ENCODE measurements around the gene METAP2. TPM values are rescaled to one million over a fixed set of nuclear protein-coding genes. Genes with fewer than 3 reads are reported as not detected.

The METAP2 gene
- total and polyA plus RNA-seq, 2 of the 8 experiments (the other 6 are each of a cell fraction or from before 2014, with no cell fraction given), result 41.3 to 114 TPM

DNA sequence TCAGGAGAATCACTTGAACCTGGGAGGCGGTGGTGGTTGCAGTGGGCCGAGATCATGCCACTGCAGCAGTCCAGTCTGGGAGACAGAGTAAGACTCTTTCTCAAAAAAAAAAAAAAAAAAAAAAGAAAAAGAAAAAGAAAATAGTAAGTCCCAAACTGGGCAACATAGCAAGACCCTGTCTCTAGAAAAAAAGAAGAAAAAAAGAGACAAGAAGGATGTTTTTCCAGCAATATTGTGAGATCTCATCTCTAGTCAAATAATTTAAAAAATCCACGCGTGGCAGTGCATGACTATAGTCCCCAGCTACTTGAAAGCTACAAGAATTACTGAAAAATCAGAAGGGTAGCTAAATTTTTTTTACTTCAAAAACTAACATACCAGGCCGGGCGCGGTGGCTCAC lies 69.4 kb downstream of the METAP2 start:
- POLR2A ChIA-PET (ENCODE audit: partially characterized antibody), result interaction anchor here (1.0 to 1.5 kb wide), 3 partner anchors 9 to 32 kb away, joined by 3 to 4 read pairs (median 3); no protein-coding TSS in a partner anchor
- 97% methylated on average over 7 of the region's 7 CpGs; no CpG with 5 or more reads in 1 of the 2 experiments for WGBS, 2 experiments (ENCODE audit: extremely low coverage in 1 of 2, insufficient coverage in 1 of 2, insufficient read length in 1 of 2, insufficient replicate concordance in 2 of 2, low coverage in 1 of 2, low lambda C conversion rate in 2 of 2, missing lambda C conversion rate in 1 of 2)
- Histone ChIP-seq H3K27me3 (replicated peaks in 1 of 4; ENCODE audit: control insufficient read depth in 3 of 4, extremely low read depth in 1 of 4, insufficient read depth in 3 of 4, low read length in 3 of 4) (no peaks in the 10 kb centered on the region), H3K36me3 (ENCODE audit: control insufficient read depth in 2 of 4, insufficient read depth in 4 of 4, low read length in 3 of 4) (peaks cover 0 to 9% (median under 1%) of the 10 kb centered on the region in 4 experiments; a peak in 2 of 8 replicates), H2BK5ac (ENCODE audit: low read depth, low read length) (no peak overlapping the region), H4K8ac (ENCODE audit: extremely low read depth, insufficient read depth, low read length) (no peak overlapping the region), H3K79me1 (ENCODE audit: low read depth, low read length) (no peaks in the 10 kb centered on the region), H2AK5ac (ENCODE audit: low read depth, low read length) (no peak overlapping the region), H3K14ac (ENCODE audit: insufficient read length) (no peak overlapping the region), H3K4me2 (ENCODE audit: insufficient read depth in 1 of 2, low read depth in 2 of 2, low read length in 2 of 2) (no peak overlapping the region), H3K9ac (replicated peaks in 1 of 4; ENCODE audit: extremely low read depth in 1 of 4, low read depth in 3 of 4, low read length in 3 of 4) (no peak overlapping the region), H4K91ac (replicated peaks; ENCODE audit: insufficient read length, low read length) (no peak overlapping the region), H3K27ac (ENCODE audit: low read depth, low read length) (no peak overlapping the region), H2BK15ac (ENCODE audit: low read length) (no peak overlapping the region), H2AFZ (ENCODE audit: low read length) (no peak overlapping the region), H3K4me3 (ENCODE audit: extremely low read depth in 1 of 4, insufficient read depth in 2 of 4, low read depth in 3 of 4, low read length in 4 of 4) (no peak overlapping the region), H2BK20ac (ENCODE audit: low read length) (no peak overlapping the region), H3K18ac (ENCODE audit: extremely low read depth, low read length) (no peak overlapping the region), H3K56ac (replicated peaks; ENCODE audit: insufficient read length, low read depth, low read length) (no peak overlapping the region), H2BK120ac (replicated peaks; ENCODE audit: low read depth, low read length) (no peak overlapping the region), H3K4ac (replicated peaks; ENCODE audit: insufficient read length, low read depth, low read length) (no peak overlapping the region), H3K23ac (ENCODE audit: insufficient read length) (no peak overlapping the region), H3K9me3 (ENCODE audit: insufficient read depth in 2 of 2, low read depth in 1 of 2, low read length in 1 of 2) (no peaks in the 10 kb centered on the region), H4K5ac (ENCODE audit: insufficient read length, low read depth, low read length) (no peak overlapping the region), H2BK12ac (ENCODE audit: low read depth, low read length) (no peak overlapping the region), H3K79me2 (ENCODE audit: control insufficient read depth in 1 of 2, insufficient read depth in 2 of 2, low read length in 2 of 2) (peaks cover 44 to 98% of the 10 kb centered on the region in 2 experiments), H3K23me2 (ENCODE audit: low read depth, low read length) (peaks cover 4% of the 10 kb centered on the region; the same call in 1 of the 2 replicates), H3K4me1 (replicated peaks in 1 of 4; ENCODE audit: control insufficient read depth in 3 of 4, insufficient read depth in 4 of 4, low read length in 3 of 4) (peaks cover 0 to 21% (median 5%) of the 10 kb centered on the region in 4 experiments; a peak in 3 of 7 replicates), H4K20me1 (replicated peaks in 1 of 2; ENCODE audit: control insufficient read depth in 1 of 2, insufficient read depth in 2 of 2, low read length in 2 of 2) (peaks cover 4 to 6% of the 10 kb centered on the region in 2 experiments)
- CTCF ChIA-PET (ENCODE audit: partially characterized antibody), result interaction anchor here (2.2 kb wide), 1 partner anchor 9 kb away, joined by 9 read pairs; no protein-coding TSS in a partner anchor
- FAIRE-seq, result no peak
- DNase-seq (ENCODE audit: low read depth in 1 of 2, low spot score in 2 of 2), result no peak
- TF ChIP-seq, protein P1, sequence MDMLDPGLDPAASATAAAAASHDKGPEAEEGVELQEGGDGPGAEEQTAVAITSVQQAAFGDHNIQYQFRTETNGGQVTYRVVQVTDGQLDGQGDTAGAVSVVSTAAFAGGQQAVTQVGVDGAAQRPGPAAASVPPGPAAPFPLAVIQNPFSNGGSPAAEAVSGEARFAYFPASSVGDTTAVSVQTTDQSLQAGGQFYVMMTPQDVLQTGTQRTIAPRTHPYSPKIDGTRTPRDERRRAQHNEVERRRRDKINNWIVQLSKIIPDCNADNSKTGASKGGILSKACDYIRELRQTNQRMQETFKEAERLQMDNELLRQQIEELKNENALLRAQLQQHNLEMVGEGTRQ (IDR thresholded peaks at IDR 0.05; ENCODE audit: low read length), result no peak
- no peak for TF ChIP-seq POLR2A (IDR thresholded peaks at IDR 0.05; ENCODE audit: control extremely low read depth in 1 of 2, low read depth in 2 of 2, low read length in 2 of 2)
- no peak for TF ChIP-seq EZH2 (IDR thresholded peaks at IDR 0.05; ENCODE audit: low read depth, low read length, severe bottlenecking)
- TF ChIP-seq SIN3A (conservative IDR thresholded peaks at IDR 0.05 in 1 of 2, IDR thresholded peaks at IDR 0.05 in 1 of 2; ENCODE audit: low read depth in 1 of 2, low read length in 2 of 2), result no peak

All from H1 (cell line).